GM18526 (cell line): ENCODE measurements around the gene FHIP2A.
A peak's percentile ranks its signal among the peaks of the same experiment; 100 is the strongest.

Experiments used
- POLR2A ChIP-seq: IDR thresholded peaks from 3 replicates; pipeline ENCODE4 v1.6.1; 2011; ENCODE audit not compliant: insufficient read length; ENCODE audit errors: extremely low read depth

The FHIP2A gene, protein sequence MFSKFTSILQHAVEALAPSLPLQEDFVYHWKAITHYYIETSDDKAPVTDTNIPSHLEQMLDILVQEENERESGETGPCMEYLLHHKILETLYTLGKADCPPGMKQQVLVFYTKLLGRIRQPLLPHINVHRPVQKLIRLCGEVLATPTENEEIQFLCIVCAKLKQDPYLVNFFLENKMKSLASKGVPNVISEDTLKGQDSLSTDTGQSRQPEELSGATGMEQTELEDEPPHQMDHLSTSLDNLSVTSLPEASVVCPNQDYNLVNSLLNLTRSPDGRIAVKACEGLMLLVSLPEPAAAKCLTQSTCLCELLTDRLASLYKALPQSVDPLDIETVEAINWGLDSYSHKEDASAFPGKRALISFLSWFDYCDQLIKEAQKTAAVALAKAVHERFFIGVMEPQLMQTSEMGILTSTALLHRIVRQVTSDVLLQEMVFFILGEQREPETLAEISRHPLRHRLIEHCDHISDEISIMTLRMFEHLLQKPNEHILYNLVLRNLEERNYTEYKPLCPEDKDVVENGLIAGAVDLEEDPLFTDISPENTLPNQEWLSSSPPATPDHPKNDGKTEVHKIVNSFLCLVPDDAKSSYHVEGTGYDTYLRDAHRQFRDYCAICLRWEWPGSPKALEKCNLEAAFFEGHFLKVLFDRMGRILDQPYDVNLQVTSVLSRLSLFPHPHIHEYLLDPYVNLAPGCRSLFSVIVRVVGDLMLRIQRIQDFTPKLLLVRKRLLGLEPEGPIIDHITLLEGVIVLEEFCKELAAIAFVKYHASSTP

DNA sequence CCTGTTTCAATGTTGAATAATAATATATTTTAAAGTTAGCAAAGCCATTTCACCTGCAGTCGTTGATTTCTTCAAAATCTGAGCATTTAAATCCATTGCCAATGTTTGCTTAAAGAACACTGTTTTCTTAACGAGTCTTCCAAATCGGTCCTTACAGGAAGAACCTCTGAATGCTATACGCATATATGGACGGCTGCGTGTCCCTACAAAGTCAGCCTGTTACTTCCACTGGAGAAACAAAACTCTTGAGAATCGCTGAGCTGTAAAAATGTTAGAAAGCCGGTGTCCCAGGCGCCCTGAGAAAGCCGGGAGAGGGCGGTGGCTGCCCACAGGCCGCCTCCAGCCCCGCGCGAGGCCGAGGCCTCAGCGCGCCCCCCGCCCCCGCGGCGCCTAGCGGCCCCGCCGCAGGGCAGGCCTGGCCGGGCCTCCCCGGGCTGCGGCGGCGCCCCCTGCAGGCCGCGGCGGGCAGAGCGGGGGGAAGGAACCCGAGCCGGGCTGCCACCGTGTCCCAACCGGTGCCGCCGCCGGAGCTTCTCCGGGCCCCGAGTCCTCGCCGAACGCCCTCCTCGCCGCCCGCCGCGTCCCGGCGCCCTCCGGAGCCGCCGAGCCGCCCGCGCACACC is at the start of gene FHIP2A:
TSS of gene FHIP2A (plus strand) at position 488 of the 622 bp plus-strand sequence. CDS start 299 bp downstream, outside the sequence.
- TF ChIP-seq POLR2A, result peak; percentile 52

- no peak for TF ChIP-seq POLR2A
These were observed 48.9 kb upstream of the FHIP2A start for GRCh38 chr10:114772496-114773196.

GRCh38 chr10:114773197-114773532 is 48.4 kb upstream of the FHIP2A start:
- no peak for TF ChIP-seq POLR2A

- no peak for TF ChIP-seq POLR2A
These were observed 44.2 kb upstream of the FHIP2A start for GRCh38 chr10:114777415-114777814.

DNA sequence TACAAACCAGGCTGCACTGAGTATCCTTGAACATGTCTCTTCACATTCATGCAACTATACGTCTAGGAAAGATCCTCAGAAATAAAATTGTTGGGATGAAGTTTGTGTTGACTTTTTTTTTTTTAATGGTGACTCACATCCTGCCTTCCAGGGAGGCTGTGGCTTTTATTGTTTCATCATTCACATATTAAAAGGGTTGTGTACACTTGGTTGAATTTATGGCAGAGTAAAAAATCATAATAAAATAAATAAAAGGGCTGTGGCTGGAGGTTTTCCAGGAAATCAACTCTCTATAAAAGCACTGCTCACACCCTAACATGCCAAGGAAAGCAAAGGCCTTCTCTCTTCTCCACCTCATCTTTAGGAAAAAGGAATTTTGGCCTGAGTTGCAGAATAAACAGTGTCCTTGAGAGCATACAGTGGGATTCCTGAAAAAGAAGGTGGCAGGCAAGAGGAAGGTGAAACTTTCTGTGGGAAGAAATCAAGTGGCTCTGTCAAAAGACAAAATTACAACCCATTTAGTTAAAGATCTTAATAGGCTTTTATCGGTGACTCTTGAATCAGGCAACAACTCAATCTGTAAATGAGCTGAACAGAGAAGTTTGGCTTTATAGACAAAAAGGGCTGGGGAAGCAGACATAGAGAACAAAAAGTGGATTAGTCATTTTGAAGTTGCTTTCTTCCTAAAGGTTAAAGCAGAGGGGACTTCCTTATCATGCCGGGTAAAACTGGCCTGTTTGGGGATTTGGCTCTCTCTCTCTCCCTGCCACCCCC is 41.6 kb upstream of the FHIP2A start:
- no peak for TF ChIP-seq POLR2A

GRCh38 chr10:114780577-114781184 is 40.9 kb upstream of the FHIP2A start:
- TF ChIP-seq POLR2A, result no peak

GRCh38 chr10:114782666-114783065 is 38.9 kb upstream of the FHIP2A start:
- no peak for TF ChIP-seq POLR2A

- no peak for TF ChIP-seq POLR2A
These were observed 37.9 kb upstream of the FHIP2A start for GRCh38 chr10:114783686-114784085.

GRCh38 chr10:114791768-114792167 is 29.8 kb upstream of the FHIP2A start:
- TF ChIP-seq POLR2A, result no peak

- no peak for TF ChIP-seq POLR2A
These were observed 26.5 kb upstream of the FHIP2A start for GRCh38 chr10:114795039-114795438.

DNA sequence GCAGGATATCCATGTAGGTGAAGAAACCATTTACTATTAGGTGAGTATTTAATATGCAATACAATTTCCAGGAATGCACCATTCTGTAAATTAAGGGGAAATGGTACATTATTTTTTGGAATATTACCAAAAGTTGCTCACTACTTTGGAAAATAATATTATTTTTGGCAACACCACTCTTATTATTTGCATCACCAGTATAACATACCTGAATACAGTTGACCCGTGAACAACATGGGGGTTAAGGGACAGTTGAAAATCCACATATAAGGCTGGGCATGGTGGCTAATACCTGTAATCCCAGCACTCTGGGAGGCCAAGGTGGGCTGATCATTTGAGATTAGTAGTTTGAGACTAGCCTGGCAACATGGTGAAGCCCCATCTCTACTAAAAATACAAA is 21.2 kb upstream of the FHIP2A start:
- TF ChIP-seq POLR2A, result no peak

DNA sequence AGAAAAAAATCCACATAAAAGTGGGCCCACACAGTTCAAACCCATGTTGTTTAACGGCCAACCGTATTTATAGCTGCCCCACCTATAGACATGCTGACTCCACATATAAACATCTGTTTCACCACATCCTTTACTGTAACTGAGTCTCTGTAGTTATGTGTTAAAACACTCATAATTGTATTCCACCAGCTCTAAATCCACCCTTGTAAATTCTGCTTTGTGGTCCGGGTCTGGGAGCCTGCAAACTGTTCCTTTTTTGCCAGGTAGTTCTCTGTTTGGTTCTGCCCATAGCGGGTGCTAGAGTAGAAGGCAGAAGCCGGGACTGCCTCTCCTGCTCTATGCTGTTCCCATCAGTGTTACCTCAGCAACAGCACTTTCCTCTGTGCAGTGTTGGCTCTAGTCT is 20.2 kb upstream of the FHIP2A start:
- TF ChIP-seq POLR2A, result no peak

- TF ChIP-seq POLR2A, result no peak
These were observed 19.4 kb upstream of the FHIP2A start for GRCh38 chr10:114802177-114802576.
